ENCODE measurements around the gene UBA52.
"Not testable (repeated sequence)": the region's sequence is repeated elsewhere in the genome, so short reads cannot be mapped to it uniquely, and the experiment has no call there.

Gene UBA52

GRCh38 chr19:18593367-18594095 is 21.9 kb downstream of the UBA52 start:
- peak overlapping the region; percentile 36 for H3K9ac ChIP-seq (ENCODE audit: low read depth, low read length)
- peaks cover 18% of the 10 kb centered on the region; the same call in 1 of the 2 replicates for H3K4me1 ChIP-seq (ENCODE audit: insufficient read depth, low read length)
- no peaks in the 10 kb centered on the region for H3K36me3 ChIP-seq (ENCODE audit: insufficient read depth, low read length)

GRCh38 chr19:18594096-18594823 is 22.6 kb downstream of the UBA52 start:
- Histone ChIP-seq H3K9me3 (ENCODE audit: control insufficient read depth, insufficient read depth, low read length) (no peaks in the 10 kb centered on the region), H3K36me3 (ENCODE audit: insufficient read depth, low read length) (no peaks in the 10 kb centered on the region), H3K9ac (ENCODE audit: low read depth, low read length) (peak overlapping the region; percentile 36), H3K4me1 (ENCODE audit: insufficient read depth, low read length) (peaks cover 18% of the 10 kb centered on the region; the same call in 1 of the 2 replicates)

More at GRCh38 chr19:18593367-18594095, 21.9 kb downstream of the UBA52 start:
- no peaks in the 10 kb centered on the region for H3K9me3 ChIP-seq (ENCODE audit: control insufficient read depth, insufficient read depth, low read length)

- Histone ChIP-seq H3K36me3 (ENCODE audit: insufficient read depth, low read length) (no peaks in the 10 kb centered on the region), H3K9me3 (ENCODE audit: control insufficient read depth, insufficient read depth, low read length) (no peaks in the 10 kb centered on the region)
Observed at GRCh38 chr19:18594824-18595373, 23.2 kb downstream of the UBA52 start.

GRCh38 chr19:18595475-18595874 is 23.8 kb downstream of the UBA52 start:
- H3K4me1 ChIP-seq (ENCODE audit: insufficient read depth, low read length), result peaks cover 18% of the 10 kb centered on the region; the same call in 1 of the 2 replicates
- H3K9ac ChIP-seq (ENCODE audit: low read depth, low read length), result no peak overlapping the region
- no peaks in the 10 kb centered on the region for H3K36me3 ChIP-seq (ENCODE audit: insufficient read depth, low read length)
- no peaks in the 10 kb centered on the region for H3K9me3 ChIP-seq (ENCODE audit: control insufficient read depth, insufficient read depth, low read length)

More at GRCh38 chr19:18594824-18595373, 23.2 kb downstream of the UBA52 start:
- Histone ChIP-seq H3K4me1 (ENCODE audit: insufficient read depth, low read length) (peaks cover 18% of the 10 kb centered on the region; the same call in 1 of the 2 replicates), H3K9ac (ENCODE audit: low read depth, low read length) (peak overlapping the region; percentile 36)

- Histone ChIP-seq H3K9me3 (ENCODE audit: control insufficient read depth, insufficient read depth, low read length) (no peaks in the 10 kb centered on the region), H3K36me3 (ENCODE audit: insufficient read depth, low read length) (no peaks in the 10 kb centered on the region), H3K4me1 (ENCODE audit: insufficient read depth, low read length) (peaks cover 14% of the 10 kb centered on the region; the same call in 1 of the 2 replicates), H3K9ac (ENCODE audit: low read depth, low read length) (peak overlapping the region; percentile 34; the same call in 1 of the 2 replicates)
Observed at GRCh38 chr19:18596752-18597157, 25.1 kb downstream of the UBA52 start.

- Histone ChIP-seq H3K9ac (ENCODE audit: low read depth, low read length) (no peak overlapping the region), H3K4me1 (ENCODE audit: insufficient read depth, low read length) (peaks cover 14% of the 10 kb centered on the region; the same call in 1 of the 2 replicates), H3K9me3 (ENCODE audit: control insufficient read depth, insufficient read depth, low read length) (no peaks in the 10 kb centered on the region), H3K36me3 (ENCODE audit: insufficient read depth, low read length) (no peaks in the 10 kb centered on the region)
Observed at GRCh38 chr19:18597809-18598660, 26.4 kb downstream of the UBA52 start.

- H3K9ac ChIP-seq (ENCODE audit: low read depth, low read length), result no peak overlapping the region
- H3K9me3 ChIP-seq (ENCODE audit: control insufficient read depth, insufficient read depth, low read length), result no peaks in the 10 kb centered on the region
- no peaks in the 10 kb centered on the region for H3K36me3 ChIP-seq (ENCODE audit: insufficient read depth, low read length)
- H3K4me1 ChIP-seq (ENCODE audit: insufficient read depth, low read length), result peaks cover 18% of the 10 kb centered on the region; the same call in 1 of the 2 replicates
Observed at GRCh38 chr19:18599485-18599884, 27.8 kb downstream of the UBA52 start.

GRCh38 chr19:18600692-18601397 is 29.2 kb downstream of the UBA52 start:
- H3K9ac ChIP-seq (ENCODE audit: low read depth, low read length), result not testable (repeated sequence)
- peaks cover 11% of the 10 kb centered on the region; the same call in 1 of the 2 replicates for H3K4me1 ChIP-seq (ENCODE audit: insufficient read depth, low read length)

GRCh38 chr19:18601875-18602274 is 30.2 kb downstream of the UBA52 start:
- Histone ChIP-seq H3K9me3 (ENCODE audit: control insufficient read depth, insufficient read depth, low read length) (no peaks in the 10 kb centered on the region), H3K9ac (ENCODE audit: low read depth, low read length) (no peak overlapping the region), H3K4me1 (ENCODE audit: insufficient read depth, low read length) (peaks cover 8% of the 10 kb centered on the region; the same call in 1 of the 2 replicates), H3K36me3 (ENCODE audit: insufficient read depth, low read length) (no peaks in the 10 kb centered on the region)

More at GRCh38 chr19:18600692-18601397, 29.2 kb downstream of the UBA52 start:
- H3K36me3 ChIP-seq (ENCODE audit: insufficient read depth, low read length); H3K9me3 ChIP-seq (ENCODE audit: control insufficient read depth, insufficient read depth, low read length): not testable (repeated sequence)

GRCh38 chr19:18603255-18603957 is 31.7 kb downstream of the UBA52 start:
- H3K9ac ChIP-seq (ENCODE audit: low read depth, low read length), result peak overlapping the region; percentile 27; the same call in 1 of the 2 replicates
- H3K36me3 ChIP-seq (ENCODE audit: insufficient read depth, low read length), result no peaks in the 10 kb centered on the region
- peaks cover 8% of the 10 kb centered on the region; the same call in 1 of the 2 replicates for H3K4me1 ChIP-seq (ENCODE audit: insufficient read depth, low read length)
- no peaks in the 10 kb centered on the region for H3K9me3 ChIP-seq (ENCODE audit: control insufficient read depth, insufficient read depth, low read length)

- H3K4me1 ChIP-seq (ENCODE audit: insufficient read depth, low read length), result peaks cover 8% of the 10 kb centered on the region; the same call in 1 of the 2 replicates
- no peaks in the 10 kb centered on the region for H3K9me3 ChIP-seq (ENCODE audit: control insufficient read depth, insufficient read depth, low read length)
- H3K9ac ChIP-seq (ENCODE audit: low read depth, low read length), result peak overlapping the region; percentile 27; the same call in 1 of the 2 replicates
- H3K36me3 ChIP-seq (ENCODE audit: insufficient read depth, low read length), result no peaks in the 10 kb centered on the region
Observed at GRCh38 chr19:18603958-18604819, 32.5 kb downstream of the UBA52 start.

GRCh38 chr19:18604820-18605159 is 33.1 kb downstream of the UBA52 start:
- Histone ChIP-seq H3K36me3 (ENCODE audit: insufficient read depth, low read length) (no peaks in the 10 kb centered on the region), H3K9me3 (ENCODE audit: control insufficient read depth, insufficient read depth, low read length) (no peaks in the 10 kb centered on the region), H3K4me1 (ENCODE audit: insufficient read depth, low read length) (peaks cover 12% of the 10 kb centered on the region; the same call in 1 of the 2 replicates), H3K9ac (ENCODE audit: low read depth, low read length) (no peak overlapping the region)
